NCI-H128 (cell line): ENCODE results near the gene PADI2.
"Not testable (repeated sequence)": the region's sequence is repeated elsewhere in the genome, so short reads cannot be mapped to it uniquely, and the experiment has no call there.

Experiments used
- DNase-seq: peaks from one replicate; lab custom pipeline; 2025; ENCODE audit not compliant: unreplicated experiment; lab: John Stamatoyannopoulos, UW

Gene PADI2

DNA sequence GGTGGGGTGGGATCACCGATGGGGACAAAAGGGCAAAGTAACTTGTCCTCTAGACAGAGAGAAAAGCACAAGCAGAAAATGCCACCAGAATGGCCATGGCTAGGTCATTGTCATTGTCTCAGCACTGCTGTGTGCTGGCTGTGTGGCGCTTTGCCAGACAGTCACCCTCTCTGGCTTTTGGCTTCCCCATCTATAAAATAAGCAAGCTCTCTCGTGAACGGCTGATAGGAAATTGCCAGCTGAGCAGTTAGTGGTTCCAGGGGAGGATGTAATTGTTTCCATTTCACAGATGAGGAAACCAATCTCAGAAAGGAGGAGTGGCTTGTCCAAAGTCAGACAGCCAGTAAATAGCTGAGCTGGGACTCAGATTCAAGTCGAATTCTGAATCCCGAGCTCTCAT is 32.5 kb downstream of the PADI2 start:
- DNase-seq, result no peak

DNA sequence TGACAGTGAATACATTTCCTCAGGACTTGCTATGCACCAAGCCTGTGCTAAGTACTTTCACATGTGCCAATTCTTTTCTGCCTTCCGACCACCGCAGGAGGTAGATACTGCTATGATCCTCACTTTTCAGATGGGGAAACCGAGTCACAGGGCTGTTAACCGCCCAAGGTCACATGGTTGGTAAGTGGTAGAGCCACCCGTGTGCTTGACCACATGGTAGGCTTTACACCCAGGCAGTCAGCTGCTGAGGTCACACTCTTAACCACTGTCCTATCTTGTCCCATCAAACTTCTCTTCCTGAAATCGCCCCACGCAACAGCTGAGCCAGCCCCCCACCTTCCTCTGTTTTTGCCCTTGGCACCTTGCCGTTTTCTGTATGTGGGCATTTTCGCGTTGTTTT is 34.5 kb downstream of the PADI2 start:
- DNase-seq, result no peak

- no peak for DNase-seq
Observed at GRCh38 chr1:17082761-17083160, 36.5 kb downstream of the PADI2 start.

GRCh38 chr1:17081439-17081838 is 37.8 kb downstream of the PADI2 start:
- no peak for DNase-seq

DNA sequence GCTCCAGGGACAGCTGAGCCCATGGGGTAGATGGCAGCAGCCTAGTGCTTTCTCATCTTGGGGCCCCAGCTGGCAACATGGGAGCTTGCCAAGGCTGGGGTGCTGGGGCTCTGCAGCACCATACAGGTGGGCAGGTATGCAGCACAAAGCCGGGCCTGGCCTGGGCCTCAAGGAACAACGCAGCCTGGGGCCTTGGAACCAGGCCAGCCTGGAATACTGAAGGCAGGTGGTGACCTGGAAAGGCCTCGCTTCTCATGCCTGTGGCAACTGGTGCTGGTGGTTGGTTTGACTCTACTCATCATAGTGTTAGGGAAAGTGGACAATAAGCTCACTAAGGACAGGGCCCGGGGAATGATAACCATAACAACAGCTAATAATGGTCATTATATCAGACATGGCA is 38.4 kb downstream of the PADI2 start:
- DNase-seq, result no peak

DNA sequence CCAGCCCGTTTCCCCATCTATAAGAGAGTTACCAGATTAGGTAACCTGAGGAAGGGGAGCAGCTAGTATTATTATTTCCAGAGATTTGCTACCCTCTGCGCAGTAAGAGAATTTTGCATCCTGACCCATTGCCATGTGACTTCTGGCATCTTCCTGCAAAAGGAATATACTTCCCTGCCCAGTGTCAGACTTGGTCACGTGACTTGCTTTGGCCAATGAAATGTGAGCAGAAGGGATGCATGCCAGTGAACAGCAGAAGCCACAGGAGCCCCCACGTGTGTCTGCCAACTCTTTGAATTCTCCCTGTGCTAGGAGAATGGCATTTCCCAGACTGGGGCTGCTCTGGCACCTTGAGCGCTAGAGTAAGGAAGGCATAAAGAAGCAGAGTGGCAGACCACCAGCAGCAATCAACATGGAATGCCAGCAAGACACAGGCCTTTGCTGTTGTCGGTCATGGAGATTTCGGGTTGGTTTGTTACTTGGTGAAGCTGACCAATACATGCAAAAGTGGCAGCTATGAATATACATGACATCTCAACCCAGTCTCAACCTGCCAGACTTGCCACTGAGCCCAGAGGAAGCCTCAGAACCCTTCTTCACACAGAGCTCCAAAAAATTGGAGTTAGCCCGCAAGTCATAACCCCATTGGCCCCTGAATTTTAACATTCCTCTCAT is 39.0 kb downstream of the PADI2 start:
- DNase-seq, result no peak

DNA sequence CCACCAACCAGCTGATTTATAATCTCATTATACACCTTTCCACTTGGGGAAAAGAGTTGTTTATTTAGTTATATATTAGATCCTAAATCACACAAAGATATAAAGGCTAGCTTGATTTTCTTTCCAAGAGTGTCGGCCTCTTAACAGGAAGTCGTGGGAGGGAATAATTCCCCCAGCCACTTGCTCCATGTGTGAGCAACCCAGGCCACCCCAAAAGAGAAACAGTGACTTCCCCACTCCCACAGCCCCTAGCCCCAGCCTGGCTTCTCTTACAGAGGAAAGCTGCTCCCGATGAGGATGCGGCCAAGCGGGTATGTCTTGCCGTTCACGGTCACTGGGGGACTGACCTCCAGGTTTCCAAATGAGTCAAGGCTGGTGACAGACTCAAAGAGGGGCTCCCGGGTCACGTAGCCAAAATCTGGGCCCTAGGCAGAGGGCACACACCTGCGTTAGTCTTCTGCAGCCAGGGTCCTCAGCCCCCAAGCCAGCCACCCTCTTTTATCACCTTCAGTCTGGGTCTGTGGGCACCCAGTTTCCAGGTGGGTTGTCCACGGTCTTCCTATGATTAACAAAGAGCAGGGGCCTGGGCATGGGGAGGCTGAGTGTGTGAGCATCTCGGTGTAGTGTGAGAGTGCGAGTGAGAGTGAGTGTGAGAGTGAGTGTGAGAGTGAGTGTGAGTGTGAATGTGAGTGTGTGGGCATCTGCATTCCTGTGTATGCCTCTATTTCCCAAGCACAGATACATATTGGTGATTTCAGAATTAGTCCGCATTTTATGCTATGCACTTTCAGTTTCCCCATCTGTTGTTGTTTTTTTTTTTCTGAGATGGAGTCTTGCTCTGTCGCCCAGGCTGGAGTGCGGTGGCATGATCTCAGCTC is 40.0 kb downstream of the PADI2 start:
- DNase-seq, result no peak

- DNase-seq, result no peak
Observed at GRCh38 chr1:17075470-17076255, 43.6 kb downstream of the PADI2 start.

DNA sequence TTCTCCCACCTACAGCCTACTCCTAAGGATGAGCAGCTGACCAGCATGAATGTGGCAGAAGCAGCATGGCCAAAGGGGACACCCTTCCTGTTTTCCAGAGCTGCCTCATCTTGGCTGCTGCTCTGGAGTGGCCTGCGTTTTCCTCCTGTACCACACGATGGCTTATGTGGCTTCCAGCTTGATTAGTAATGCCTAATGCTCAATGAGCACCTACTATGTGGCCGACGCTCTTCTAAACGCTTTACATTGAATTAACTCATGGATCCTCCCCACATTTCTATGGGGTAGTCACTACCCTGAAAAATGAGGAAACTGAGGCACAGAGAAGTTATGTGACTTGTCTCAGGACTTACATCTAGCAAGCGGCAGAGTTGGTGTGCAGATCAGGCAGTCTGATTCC is 47.5 kb downstream of the PADI2 start:
- DNase-seq, result no peak

DNA sequence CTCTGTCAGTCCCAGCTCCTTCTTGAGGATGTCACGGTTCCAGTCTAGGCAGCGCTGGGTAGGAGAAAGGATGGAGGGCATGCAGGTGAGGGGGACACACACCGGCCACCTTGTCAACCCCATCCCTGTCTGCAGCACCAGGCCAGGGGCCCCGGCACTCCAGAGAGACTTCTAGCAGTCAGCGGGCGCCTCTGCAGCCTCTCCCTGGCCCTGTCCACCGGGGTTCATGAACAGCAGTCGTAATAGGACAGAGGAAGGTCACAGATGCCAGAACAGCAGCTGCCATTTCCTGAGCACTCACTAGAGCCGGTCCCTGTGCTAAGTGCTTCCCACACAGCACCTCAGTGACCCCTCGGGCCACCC is 49.1 kb downstream of the PADI2 start:
- no peak for DNase-seq

DNA sequence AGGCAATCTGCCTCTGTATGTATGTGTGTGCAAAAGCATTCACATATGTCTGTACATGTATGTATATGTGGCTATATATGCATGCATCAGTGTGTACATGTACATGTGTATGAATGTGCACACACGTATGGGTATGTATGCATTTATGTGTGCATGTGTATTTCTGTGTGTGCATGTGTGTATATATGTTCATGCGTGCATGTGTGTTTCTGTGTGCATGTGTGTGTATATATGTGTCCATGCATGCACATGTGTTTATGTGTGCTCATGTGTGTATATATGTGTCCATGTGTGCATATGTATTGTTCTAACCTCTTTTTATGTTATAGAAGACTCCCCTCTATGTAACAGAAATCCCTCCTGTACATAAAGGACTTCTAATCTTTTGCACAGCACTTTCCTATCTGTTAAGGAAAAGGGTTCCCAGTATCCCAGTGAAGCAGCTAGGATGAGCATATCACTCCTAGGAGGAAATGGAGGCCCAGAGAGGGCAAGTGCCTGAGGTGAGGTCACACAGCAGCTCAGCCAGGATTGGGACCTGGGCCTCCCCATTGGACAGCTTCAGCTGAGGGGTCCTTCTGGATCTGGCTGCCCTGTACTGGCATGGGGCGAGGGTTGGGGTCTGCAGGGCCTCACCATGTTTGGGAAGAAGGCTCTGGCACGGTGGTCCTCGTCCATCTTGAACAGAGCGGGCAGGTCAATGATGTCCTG is 49.6 kb downstream of the PADI2 start:
- no peak for DNase-seq

GRCh38 chr1:17068789-17069188 is 50.5 kb downstream of the PADI2 start:
- no peak for DNase-seq

- DNase-seq, result no peak
Observed at GRCh38 chr1:17067465-17068240, 51.6 kb downstream of the PADI2 start.

DNA sequence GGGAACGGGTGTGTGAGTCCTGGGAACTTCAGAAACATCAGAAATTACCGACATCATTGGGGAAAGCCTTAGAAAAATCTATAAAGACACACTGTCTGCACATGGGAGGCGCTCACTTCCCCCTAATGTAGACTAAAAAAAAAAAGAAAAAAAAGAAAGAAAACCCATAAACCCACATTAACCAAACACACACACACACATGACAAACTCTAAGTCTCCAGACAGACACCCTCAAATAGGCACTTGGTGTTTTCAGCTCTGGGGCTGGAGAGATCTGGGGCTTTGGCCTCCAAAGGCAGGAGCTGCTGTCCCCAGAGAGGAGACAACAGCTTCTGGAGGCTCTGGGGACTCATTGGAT is 52.2 kb downstream of the PADI2 start:
- no peak for DNase-seq

GRCh38 chr1:17066361-17067068 is 52.7 kb downstream of the PADI2 start:
- DNase-seq, result no peak

GRCh38 chr1:17065666-17066065 is 53.6 kb downstream of the PADI2 start:
- no peak for DNase-seq

- DNase-seq, result not testable (repeated sequence)
Observed at GRCh38 chr1:17062751-17063150, 56.5 kb downstream of the PADI2 start.

- DNase-seq, result no peak
Observed at GRCh38 chr1:17061892-17062291, 57.4 kb downstream of the PADI2 start.

- no peak for DNase-seq
Observed at GRCh38 chr1:17061486-17061885, 57.8 kb downstream of the PADI2 start.

DNA sequence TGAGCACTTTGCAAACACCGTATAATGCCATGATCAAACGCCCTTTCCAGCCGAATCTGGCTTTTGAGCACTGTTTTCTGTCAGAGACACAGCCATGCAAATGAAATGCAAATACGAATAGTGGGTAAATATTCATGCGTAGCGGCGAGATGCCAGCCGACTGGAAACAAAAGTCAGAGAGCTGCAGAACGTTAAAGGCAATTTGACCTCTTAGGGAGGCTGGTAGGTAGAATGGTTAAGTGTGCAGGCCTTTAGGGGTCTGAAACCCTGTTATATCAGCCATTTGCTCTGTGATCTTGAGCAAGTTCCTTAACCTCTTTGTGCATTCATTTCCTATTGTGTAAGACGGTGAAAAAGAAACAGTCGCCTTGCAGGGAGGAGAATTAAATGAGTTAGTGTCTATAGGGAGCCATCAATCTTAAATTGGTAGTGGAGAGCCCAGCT is 58.9 kb downstream of the PADI2 start:
- no peak for DNase-seq
